Measurements from ENCODE around the gene HDGFL3.

DNA sequence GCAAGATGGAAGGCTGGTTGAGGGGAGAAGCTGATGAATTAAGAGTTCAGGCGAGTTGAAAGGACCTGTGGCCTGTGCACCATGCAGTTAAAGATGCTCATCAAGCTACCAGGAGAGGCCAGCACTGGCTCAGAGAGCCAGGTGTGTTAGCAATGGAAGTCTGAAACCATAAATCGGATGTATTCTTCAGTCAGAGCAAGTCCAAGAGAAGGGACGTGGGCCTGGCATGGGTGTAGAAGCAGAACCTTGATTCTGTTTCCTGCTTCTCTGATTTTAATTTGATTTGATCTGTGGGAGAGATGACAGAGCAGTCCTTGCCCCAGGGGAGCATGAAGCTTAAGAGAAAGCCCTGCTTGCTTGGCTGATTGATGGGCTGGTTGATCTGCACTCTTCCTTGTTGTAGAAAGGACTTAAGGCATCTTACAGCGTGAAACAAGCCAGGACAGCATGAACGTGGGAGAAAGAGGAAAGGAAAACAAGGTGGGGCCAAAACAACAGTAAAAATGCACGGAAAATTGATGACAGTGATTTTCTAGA is 89.3 kb downstream of the HDGFL3 start:
- TF ChIP-seq POLR2AphosphoS5 (IDR thresholded peaks at IDR 0.05; ENCODE audit: low read depth, low read length) (no peak), SIN3A (IDR thresholded peaks at IDR 0.05; ENCODE audit: borderline replicate concordance, insufficient read depth, low read depth, low read length) (no peak), TCF7L2 (IDR thresholded peaks at IDR 0.05; ENCODE audit: low read depth, low read length) (no peak)
- TF ChIP-seq, protein P1, sequence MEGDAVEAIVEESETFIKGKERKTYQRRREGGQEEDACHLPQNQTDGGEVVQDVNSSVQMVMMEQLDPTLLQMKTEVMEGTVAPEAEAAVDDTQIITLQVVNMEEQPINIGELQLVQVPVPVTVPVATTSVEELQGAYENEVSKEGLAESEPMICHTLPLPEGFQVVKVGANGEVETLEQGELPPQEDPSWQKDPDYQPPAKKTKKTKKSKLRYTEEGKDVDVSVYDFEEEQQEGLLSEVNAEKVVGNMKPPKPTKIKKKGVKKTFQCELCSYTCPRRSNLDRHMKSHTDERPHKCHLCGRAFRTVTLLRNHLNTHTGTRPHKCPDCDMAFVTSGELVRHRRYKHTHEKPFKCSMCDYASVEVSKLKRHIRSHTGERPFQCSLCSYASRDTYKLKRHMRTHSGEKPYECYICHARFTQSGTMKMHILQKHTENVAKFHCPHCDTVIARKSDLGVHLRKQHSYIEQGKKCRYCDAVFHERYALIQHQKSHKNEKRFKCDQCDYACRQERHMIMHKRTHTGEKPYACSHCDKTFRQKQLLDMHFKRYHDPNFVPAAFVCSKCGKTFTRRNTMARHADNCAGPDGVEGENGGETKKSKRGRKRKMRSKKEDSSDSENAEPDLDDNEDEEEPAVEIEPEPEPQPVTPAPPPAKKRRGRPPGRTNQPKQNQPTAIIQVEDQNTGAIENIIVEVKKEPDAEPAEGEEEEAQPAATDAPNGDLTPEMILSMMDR (IDR thresholded peaks at IDR 0.05): no peak
- TF ChIP-seq, protein P2, sequence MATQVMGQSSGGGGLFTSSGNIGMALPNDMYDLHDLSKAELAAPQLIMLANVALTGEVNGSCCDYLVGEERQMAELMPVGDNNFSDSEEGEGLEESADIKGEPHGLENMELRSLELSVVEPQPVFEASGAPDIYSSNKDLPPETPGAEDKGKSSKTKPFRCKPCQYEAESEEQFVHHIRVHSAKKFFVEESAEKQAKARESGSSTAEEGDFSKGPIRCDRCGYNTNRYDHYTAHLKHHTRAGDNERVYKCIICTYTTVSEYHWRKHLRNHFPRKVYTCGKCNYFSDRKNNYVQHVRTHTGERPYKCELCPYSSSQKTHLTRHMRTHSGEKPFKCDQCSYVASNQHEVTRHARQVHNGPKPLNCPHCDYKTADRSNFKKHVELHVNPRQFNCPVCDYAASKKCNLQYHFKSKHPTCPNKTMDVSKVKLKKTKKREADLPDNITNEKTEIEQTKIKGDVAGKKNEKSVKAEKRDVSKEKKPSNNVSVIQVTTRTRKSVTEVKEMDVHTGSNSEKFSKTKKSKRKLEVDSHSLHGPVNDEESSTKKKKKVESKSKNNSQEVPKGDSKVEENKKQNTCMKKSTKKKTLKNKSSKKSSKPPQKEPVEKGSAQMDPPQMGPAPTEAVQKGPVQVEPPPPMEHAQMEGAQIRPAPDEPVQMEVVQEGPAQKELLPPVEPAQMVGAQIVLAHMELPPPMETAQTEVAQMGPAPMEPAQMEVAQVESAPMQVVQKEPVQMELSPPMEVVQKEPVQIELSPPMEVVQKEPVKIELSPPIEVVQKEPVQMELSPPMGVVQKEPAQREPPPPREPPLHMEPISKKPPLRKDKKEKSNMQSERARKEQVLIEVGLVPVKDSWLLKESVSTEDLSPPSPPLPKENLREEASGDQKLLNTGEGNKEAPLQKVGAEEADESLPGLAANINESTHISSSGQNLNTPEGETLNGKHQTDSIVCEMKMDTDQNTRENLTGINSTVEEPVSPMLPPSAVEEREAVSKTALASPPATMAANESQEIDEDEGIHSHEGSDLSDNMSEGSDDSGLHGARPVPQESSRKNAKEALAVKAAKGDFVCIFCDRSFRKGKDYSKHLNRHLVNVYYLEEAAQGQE (IDR thresholded peaks at IDR 0.05; ENCODE audit: insufficient read depth in 1 of 2, low read depth in 2 of 2, low read length in 1 of 2): no peak

All from Panc1 (cell line).